HG02623 (cell line): Measurements from ENCODE around the gene PHGDH.
A peak's percentile ranks its signal among the peaks of the same experiment; 100 is the strongest.

ENCODE experiments used
- ATAC-seq: cut with Tn5 transposase; IDR thresholded peaks from one replicate; pipeline ENCODE4 v1.9.1; 2021; ENCODE audit warnings: moderate library complexity; ENCODE audit not compliant: unreplicated experiment

Gene PHGDH

GRCh38 chr1:119731060-119731459, 19.3 kb downstream of the PHGDH start:
- no peak for ATAC-seq

DNA sequence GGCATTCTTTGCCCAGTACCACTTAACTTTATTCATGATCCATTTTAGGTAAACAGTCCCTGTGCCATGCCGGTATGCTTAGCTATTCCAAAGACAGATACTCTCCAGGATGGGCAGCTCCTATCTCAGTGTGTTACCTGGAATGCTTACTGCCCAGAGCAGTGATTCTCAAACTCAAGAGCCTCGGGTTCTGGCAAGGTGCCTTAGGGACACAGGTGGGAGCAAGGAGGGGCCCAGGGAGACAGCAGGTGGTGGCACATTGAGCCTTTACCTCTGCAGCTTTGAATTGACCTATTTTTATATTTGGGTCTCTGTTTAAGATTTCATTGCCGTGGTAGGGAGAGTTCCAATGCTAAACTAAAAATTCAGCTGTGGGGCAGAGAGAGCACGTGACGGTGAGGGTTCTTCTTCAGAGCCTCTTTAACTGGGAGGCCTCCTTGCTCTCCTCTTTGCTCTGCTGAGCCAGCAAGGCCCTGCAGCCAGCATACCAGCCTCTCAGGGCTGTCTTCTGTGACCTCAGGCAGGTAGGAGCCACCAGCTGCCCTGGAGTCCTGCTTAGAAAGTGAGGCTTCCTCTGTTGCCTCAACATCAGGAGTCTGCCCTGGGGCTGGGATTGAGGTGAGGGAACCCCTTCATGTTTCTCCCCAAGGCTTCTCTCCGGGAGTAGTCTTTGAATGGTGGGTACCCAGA, 20.2 kb downstream of the PHGDH start:
- ATAC-seq = no peak

- ATAC-seq = no peak
Observed at GRCh38 chr1:119732465-119733168, 20.9 kb downstream of the PHGDH start.

DNA sequence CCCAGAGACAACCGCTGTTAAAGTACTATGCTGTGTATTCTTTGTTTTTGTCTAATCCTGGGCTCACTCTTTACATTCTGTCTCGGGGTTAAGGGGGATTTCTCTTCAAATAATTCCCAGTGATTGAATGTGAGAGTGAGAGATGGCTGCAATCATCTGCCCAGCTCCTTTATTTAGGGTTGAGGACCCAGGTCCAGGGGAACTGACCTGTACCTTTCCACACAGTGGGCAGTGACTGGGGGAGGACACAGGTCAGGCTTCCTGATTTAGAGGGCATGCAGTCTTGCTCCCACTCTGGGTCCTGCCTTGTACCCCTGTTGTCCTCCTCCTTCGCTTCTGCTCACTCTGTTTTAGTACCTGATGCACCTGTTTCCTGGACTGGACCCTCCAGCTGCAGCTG, 22.0 kb downstream of the PHGDH start:
- ATAC-seq = no peak

DNA sequence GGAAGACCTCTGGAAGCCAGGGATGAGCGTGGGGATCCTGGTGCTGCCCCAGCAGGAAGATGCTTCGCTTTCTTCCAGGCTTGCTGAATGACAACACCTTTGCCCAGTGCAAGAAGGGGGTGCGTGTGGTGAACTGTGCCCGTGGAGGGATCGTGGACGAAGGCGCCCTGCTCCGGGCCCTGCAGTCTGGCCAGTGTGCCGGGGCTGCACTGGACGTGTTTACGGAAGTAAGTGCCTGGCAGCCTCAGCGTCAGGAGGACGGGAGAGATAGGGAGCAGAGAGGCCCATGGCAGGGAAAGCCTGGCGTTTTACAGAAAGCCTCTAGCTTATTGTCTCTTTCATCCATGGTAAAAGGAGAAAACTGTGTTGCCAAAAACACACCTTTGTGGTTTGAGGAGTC, 23.5 kb downstream of the PHGDH start:
- ATAC-seq = no peak

DNA sequence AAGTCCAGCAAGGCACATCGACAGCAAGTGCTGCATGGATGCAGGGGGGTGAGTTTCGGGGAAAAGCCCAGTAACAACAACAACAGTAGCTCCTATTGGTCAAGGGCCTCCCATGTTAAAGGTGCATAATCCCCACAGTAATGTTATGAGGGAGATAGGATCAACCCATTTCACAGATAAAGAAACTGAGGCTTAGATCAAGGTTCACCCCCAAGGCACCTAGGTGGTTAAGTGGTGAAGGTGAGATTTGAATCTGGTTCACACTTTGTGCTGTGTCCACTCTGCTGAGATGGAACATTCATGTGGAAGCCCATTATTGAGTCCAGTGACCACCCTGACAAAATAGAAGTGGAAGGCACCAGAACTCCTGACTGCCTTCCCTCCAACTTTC, 24.9 kb downstream of the PHGDH start:
- ATAC-seq = no peak

DNA sequence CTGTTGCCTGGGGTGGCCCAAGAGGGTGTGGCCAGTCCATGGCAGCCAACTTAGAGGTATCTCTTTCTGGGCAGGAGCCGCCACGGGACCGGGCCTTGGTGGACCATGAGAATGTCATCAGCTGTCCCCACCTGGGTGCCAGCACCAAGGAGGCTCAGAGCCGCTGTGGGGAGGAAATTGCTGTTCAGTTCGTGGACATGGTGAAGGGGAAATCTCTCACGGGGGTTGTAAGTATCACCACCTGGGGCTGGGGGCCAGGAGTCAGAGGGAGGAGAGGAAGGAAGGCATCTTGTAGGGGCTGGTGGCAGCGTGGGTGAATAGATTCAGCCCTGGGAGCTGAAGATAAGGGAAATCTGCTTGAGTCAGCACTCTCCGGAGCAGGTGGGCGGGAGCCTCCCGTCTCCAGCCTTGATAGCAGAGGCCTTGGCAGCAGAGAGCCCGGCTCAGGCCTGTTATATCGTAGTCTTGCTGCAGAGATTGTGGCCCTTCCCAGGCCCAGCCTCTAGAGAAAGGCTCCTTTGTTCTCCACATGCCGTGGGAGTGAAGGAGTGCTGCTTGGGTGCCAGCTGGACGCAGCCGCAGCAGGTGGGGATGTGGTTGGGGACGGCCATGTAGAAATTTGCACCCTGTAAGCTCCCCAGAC, 25.4 kb downstream of the PHGDH start:
- no peak for ATAC-seq

DNA sequence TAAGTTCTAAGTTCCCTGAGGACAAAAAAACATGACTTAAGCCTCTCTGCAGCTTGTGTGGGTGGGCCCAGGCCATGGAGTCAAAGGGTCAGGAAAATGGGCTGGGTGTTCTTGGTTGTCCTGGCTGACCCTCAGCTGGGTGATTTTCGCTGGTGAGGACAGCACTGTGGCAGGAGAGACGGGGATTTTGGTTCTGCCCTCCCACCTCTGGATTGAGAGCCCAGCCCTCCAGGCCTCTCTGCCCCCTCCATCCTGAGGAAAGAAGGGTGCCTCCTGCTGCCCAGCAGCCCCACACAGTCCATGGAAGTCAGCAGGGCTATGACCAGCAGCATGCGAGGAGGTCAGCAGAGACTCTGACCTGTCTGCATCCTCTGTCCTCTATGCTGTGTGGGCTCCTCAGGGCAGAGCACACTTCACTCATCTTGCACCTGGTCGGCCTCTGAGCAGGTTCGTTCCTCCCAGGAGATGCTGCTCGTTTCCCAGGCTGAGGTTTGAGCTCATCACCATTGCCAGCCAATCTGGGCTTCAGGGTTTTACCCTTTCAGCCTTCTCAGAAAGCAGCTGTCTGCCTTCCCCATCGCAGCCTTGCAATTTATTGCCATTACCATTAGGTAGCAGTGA, 26.5 kb downstream of the PHGDH start:
- ATAC-seq = no peak

GRCh38 chr1:119739150-119739549, 27.4 kb downstream of the PHGDH start:
- ATAC-seq = no peak

DNA sequence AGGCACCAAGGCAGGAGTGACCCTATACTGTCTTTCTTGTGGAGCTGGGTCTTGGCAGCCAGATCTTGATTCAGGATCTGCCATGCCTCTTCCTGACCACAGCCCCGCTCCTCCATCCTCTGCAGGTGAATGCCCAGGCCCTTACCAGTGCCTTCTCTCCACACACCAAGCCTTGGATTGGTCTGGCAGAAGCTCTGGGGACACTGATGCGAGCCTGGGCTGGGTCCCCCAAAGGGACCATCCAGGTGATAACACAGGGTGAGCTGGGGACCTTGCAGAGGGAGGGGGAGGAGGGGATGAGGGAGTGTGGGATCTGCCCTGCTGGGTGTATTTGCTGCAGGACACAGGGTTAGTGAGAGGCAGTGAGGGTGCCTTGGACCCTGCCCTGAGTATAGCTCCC, 28.5 kb downstream of the PHGDH start:
- ATAC-seq = no peak

DNA sequence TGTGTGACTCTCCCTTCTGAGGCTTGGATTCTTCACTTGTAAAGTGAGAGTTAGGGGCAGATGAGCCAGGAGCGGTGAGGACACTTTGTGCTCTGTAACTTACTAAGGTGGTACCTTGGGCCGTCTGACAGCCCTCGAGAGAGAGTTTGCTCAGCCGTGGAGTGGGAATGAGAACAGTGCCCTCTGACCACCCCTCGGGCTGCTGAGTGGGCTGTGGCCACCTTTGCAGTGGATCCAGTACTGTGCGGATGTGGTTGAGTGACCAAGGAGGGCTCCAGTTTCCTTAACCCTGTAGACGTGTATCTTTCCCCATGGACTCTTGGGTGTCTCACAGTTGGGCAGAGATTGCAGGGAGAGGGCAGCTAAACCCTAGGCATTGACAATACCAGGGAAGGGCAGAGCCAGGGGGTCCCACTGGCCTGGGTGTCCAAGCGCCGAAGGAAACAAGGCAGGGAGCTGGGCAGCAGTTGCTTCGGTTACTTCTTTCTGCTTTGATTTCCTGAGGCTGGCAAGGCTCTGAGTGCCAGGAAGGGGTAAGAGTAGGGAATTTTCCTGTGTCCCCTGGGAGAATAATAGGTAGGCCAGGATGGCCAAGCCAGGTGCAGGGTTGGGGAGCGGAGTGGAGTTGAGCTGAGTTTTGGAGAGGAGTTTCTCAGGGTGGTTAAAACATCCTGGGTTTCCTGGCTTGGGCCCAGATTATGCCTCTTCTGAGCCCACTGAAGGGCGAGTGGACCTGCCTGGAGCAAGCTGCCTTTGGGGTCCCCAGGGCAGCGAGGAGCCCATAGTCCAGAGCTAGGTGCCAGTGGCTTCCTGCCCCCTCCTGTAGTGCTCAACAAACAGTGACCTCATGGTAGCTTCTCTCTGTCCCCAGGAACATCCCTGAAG, 29.4 kb downstream of the PHGDH start:
- ATAC-seq = no peak

DNA sequence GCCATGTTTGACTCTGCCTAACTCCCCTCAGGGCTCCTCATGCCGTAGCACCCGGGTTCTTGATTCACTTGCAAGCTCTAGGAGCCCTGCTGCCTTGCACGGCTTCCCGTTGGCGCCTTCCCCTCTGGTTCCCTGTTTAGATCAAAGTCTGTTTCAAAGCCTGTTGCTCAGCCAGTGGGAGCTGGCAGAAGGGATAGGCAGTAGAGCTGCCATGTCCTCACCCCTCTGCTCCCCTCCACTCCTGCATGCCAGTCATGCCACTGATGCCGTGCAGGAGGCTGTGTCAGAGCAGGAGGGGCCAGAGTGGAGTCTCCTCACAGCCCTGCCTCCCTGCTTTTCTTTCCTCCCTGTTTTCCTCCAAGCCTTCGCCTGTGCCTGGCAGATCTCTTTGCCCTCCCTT, 30.5 kb downstream of the PHGDH start:
- no peak for ATAC-seq

- no peak for ATAC-seq
Observed at GRCh38 chr1:119742677-119743076, 30.9 kb downstream of the PHGDH start.

GRCh38 chr1:119743308-119743707, 31.6 kb downstream of the PHGDH start:
- ATAC-seq = no peak

DNA sequence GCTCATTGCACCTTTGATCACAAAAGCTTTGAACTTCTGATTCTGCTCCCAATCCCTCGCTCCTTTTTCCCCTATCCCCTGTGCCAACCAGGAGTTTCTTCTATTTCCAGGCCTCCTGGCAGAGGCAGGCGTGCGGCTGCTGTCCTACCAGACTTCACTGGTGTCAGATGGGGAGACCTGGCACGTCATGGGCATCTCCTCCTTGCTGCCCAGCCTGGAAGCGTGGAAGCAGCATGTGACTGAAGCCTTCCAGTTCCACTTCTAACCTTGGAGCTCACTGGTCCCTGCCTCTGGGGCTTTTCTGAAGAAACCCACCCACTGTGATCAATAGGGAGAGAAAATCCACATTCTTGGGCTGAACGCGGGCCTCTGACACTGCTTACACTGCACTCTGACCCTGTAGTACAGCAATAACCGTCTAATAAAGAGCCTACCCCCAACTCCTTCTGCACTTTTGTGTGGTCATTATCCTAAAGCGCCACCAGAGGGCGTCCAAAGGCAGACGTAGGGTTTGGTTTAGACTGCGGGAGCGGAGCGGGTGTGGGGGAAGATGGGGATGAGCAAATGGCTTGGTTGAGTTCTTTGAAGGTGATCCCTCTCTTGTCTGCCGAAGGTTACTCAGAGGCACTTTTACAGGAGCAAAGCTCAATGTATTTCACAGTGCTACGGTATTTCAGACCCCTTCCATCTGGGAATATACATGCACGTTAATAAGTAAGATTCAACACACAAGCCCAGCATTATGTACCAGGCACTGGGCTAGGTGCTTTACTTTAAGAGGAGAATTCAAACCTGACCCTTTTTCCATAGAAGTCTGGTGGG, 32.3 kb downstream of the PHGDH start:
- peak; percentile 54 for ATAC-seq

DNA sequence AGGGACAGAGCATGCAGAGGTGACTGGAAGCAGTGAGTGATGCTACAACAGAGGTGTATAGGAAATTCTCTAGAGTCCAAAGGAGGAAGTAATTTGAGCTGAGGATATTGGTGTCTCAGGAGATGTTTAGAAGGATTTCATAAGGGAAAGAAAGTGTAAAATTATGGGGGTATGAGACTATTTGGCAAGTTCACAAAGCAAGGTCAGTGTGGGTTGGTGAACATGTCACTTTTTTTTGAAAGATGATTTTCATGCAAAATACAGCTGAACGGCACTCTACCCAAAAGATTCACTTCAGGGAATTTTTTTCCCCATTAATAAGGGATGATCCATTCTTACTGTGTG, 32.8 kb downstream of the PHGDH start:
- ATAC-seq = no peak

GRCh38 chr1:119745034-119745433, 33.3 kb downstream of the PHGDH start:
- no peak for ATAC-seq

GRCh38 chr1:119747451-119747850, 35.7 kb downstream of the PHGDH start:
- ATAC-seq = no peak

DNA sequence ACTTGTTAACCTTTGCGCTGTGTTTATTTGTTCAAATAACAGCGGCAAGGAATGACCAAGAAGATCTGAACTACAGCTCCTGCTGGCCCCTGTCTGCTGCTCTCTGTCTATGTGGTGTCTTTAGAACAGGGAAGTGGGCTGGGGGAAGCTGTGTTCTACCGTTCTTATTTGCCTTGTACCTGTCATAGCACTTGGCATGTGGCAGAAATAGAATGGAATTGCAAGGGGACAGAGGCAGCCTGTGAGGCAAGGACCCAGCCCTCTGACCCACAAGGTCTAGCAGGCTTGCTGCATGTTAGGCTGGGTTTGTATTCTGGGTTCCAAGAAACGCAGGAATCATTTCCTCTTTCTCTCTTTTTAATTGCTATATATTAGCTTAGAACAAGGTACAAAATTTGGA, 36.3 kb downstream of the PHGDH start:
- ATAC-seq = no peak

GRCh38 chr1:119752592-119752991, 40.9 kb downstream of the PHGDH start:
- ATAC-seq = no peak
